ENCODE results near the gene ANKLE2. TPM values are rescaled to one million over a fixed set of nuclear protein-coding genes. Genes with fewer than 3 reads are reported as not detected.
A peak's percentile ranks its signal among the peaks of the same experiment; 100 is the strongest.

The ANKLE2 gene
- total RNA-seq, 3 donors from 2014 or later, result 48.3 to 60.7 (median 52.5) TPM

DNA sequence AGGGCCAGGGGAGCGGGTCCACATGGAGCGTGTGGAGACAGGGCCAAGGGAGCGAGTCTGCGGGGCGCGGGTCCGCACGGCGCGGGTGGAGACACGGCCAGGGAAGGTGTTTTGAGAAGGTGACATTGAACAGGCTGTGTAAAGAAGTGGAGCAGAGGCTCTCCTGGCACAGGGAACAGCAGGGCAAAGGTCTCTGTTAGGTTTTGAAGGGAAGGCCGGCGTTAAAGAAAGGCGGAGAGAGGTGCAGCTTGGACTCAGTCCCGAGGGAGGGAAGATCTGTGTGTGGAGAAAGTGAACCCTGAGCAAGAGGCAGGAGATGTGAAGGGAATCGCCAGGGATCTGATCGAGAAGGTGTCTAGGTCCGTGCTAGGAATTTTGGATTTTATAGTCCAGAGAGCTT lies 72.4 kb downstream of the ANKLE2 start:
- intact Hi-C loops (cut with DNase I, micrococcal nuclease), result no loop called here
- Histone ChIP-seq H3K36me3 (ENCODE audit: low read depth) (no peaks in the 10 kb centered on the region), H3K4me3 (no peak overlapping the region), H3K4me1 (ENCODE audit: low read depth) (peaks cover 16% of the 10 kb centered on the region), H3K9me3 (no peaks in the 10 kb centered on the region)
- TF ChIP-seq, protein P1, sequence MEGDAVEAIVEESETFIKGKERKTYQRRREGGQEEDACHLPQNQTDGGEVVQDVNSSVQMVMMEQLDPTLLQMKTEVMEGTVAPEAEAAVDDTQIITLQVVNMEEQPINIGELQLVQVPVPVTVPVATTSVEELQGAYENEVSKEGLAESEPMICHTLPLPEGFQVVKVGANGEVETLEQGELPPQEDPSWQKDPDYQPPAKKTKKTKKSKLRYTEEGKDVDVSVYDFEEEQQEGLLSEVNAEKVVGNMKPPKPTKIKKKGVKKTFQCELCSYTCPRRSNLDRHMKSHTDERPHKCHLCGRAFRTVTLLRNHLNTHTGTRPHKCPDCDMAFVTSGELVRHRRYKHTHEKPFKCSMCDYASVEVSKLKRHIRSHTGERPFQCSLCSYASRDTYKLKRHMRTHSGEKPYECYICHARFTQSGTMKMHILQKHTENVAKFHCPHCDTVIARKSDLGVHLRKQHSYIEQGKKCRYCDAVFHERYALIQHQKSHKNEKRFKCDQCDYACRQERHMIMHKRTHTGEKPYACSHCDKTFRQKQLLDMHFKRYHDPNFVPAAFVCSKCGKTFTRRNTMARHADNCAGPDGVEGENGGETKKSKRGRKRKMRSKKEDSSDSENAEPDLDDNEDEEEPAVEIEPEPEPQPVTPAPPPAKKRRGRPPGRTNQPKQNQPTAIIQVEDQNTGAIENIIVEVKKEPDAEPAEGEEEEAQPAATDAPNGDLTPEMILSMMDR (IDR thresholded peaks at IDR 0.05), result no peak
- ATAC-seq, result peak; percentile 73
- peak in 2 of 3 donors; percentile 70 to 80 for DNase-seq

DNA sequence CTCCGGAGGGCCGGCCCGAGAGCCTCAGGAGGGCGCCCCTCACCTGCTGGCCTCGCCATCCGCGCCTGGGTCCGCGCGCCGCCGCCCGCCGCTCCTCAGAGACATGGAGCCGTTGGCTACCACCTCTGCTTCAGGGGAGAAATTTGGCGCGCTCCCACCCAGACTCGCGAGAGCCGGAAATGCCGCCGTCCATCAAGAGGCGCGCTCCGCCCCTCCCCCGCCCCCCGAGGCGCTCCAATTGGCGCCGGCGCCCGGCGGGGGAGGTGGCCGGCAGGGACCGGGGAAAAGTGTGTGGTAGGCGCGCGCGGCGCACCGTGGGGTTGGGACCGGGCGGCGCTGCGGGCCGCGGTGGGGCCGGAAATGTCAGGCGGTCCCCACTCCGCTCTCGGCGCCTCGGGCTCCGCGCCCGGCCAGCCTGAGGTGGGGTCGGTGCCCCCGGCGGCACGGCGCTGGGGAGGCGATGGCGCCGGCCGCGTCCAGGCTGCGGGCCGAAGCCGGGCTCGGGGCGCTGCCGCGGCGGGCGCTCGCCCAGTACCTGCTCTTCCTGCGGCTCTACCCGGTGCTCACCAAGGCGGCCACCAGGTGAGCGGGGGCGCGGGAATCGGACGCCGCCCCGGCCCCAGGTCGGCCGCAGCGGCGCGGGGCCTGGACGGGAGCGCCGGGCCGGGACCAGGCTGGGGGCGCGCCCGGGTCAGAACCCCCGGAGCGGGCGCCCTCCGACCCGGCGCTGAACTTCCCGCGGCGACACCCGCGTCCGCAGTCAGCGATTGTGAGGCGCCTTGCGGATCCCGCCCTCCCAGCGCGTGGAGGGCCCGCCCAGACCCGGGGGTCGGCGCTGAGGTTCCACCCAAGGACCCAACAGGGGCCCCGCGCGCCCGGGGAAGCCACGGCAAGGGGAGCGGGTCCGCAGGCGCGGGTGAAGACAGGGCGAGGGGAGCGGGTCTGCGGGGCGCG lies 74.1 kb downstream of the ANKLE2 start, which contains the start of the genes POLE and PXMP2:
Gene POLE (minus strand): TSS at position 132 of the 954 bp plus-strand sequence. CDS start 27 bp downstream, at position 105.
Gene PXMP2 (plus strand): TSS at position 377 of the 954 bp plus-strand sequence. CDS start 84 bp downstream, at position 461.
- TF ChIP-seq, protein P1 (IDR thresholded peaks at IDR 0.05), result no peak
- no peaks in the 10 kb centered on the region for H3K36me3 ChIP-seq (ENCODE audit: low read depth)
- intact Hi-C loops (cut with DNase I, micrococcal nuclease), result no loop called here
- DNase-seq, result peak; percentile 97 to 98 (median 98)
- peak; percentile 98 for ATAC-seq
- peaks cover 16% of the 10 kb centered on the region for H3K4me1 ChIP-seq (ENCODE audit: low read depth)
- peak within 1 kb of the TSS; percentile 94 for H3K4me3 ChIP-seq
- H3K9me3 ChIP-seq, result no peaks in the 10 kb centered on the region

DNA sequence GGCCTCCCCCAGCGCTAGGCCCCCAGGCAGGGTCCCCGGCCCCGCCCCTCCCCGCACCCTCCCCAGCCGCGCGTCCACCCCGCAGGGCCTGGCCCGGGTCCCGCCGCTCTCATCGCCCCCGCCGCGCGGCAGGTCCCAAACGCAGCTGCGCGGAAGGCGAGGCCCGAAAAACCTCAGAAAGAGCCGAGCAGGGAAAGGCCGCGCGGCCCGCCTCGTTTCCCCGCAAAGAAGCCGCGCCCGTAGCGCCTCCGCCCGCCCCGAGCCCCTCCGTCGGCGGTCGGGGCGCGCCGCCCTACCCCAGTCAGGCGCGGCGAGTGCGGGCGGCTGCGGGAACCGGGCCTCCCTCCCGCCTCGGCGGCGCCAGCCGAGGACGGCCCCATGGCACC lies 74.8 kb downstream of the ANKLE2 start:
- peaks cover 16% of the 10 kb centered on the region for H3K4me1 ChIP-seq (ENCODE audit: low read depth)
- ATAC-seq (peak; percentile 52), DNase-seq (no peak)
- H3K36me3 ChIP-seq (ENCODE audit: low read depth), result no peaks in the 10 kb centered on the region
- peak overlapping the region; percentile 94 for H3K4me3 ChIP-seq
- intact Hi-C loops (cut with DNase I, micrococcal nuclease), result no loop called here
- TF ChIP-seq, protein P1 (IDR thresholded peaks at IDR 0.05), result no peak
- H3K9me3 ChIP-seq, result no peaks in the 10 kb centered on the region

DNA sequence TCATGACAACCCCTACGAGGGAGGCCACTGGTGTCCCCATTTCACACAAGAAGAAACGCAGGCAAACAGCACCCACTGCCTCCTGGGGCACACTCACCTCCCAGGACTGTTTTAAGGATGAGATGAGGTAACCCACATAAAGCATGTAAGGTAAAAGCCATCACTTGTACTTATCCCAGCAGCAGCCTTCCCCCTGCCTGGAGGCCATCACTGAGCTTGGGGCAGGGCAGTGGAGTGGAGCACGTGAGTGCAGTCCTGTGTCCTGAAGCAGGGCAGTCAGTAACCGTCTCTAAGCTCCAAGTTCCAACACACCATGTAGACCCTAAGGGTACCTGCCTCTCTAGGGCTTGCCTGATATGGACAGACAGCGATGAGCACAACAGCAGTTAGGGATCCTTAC lies 76.2 kb downstream of the ANKLE2 start:
- peaks cover 16% of the 10 kb centered on the region for H3K4me1 ChIP-seq (ENCODE audit: low read depth)
- TF ChIP-seq, protein P1 (IDR thresholded peaks at IDR 0.05), result no peak
- H3K36me3 ChIP-seq (ENCODE audit: low read depth), result no peaks in the 10 kb centered on the region
- DNase-seq, result no peak
- no peaks in the 10 kb centered on the region for H3K9me3 ChIP-seq
- ATAC-seq, result no peak
- intact Hi-C loops (cut with DNase I, micrococcal nuclease), result no loop called here
- no peak overlapping the region for H3K4me3 ChIP-seq

GRCh38 chr12:132677492-132677891 lies 84.1 kb downstream of the ANKLE2 start:
- intact Hi-C loops (cut with DNase I, micrococcal nuclease), result no loop called here
- H3K4me1 ChIP-seq (ENCODE audit: low read depth), result no peaks in the 10 kb centered on the region
- no peaks in the 10 kb centered on the region for H3K36me3 ChIP-seq (ENCODE audit: low read depth)
- H3K4me3 ChIP-seq, result no peak overlapping the region
- TF ChIP-seq, protein P1 (IDR thresholded peaks at IDR 0.05), result no peak
- DNase-seq (no peak), ATAC-seq (no peak)
- no peaks in the 10 kb centered on the region for H3K9me3 ChIP-seq

All from mucosa of descending colon (tissue), 3 donors.